Esophagus mucosa (tissue), 1 donor: ENCODE data around the gene CLSTN1. TPM values are rescaled to one million over a fixed set of nuclear protein-coding genes. Genes with fewer than 3 reads are reported as not detected.
"Not testable (repeated sequence)": the region's sequence is repeated elsewhere in the genome, so short reads cannot be mapped to it uniquely, and the experiment has no call there.

ENCODE experiments used
- ATAC-seq: fragments of 200-7000 bp; cut with Tn5 transposase; one replicate; pipeline ENCODE4 v1.9.1; 2020
- total RNA-seq: library from RNA; stranded (reverse); gene quantifications from one replicate; pipeline ENCODE4 v1.2.4, GENCODE V29; 2023
- donor health status: DM: yes; HTN: yes; CAD: no.

CLSTN1 gene
- total RNA-seq, 1 donor from 2014 or later: 121 TPM

- ATAC-seq: no peak
Measured at GRCh38 chr1:9760824-9761223, 62.9 kb downstream of the CLSTN1 start.

DNA sequence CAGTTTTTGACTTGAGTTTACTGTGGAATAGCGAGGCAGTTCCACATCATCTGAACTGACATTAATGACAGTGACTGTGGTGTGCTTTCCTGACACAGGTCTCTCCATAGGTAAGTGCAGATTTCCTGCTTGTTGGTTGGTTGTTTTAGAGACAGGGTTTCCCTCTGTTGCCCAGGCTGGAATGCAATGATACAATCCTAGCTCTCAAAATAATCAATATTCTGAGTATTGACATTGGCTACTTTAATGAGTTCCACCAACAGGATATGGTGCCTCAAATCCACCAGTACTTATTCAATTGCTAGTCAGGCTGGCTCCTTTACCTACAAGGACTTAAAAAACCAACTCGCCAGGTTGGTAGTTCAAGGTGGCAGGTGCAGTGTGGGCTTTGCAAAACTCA lies 63.8 kb downstream of the CLSTN1 start:
- ATAC-seq: no peak

DNA sequence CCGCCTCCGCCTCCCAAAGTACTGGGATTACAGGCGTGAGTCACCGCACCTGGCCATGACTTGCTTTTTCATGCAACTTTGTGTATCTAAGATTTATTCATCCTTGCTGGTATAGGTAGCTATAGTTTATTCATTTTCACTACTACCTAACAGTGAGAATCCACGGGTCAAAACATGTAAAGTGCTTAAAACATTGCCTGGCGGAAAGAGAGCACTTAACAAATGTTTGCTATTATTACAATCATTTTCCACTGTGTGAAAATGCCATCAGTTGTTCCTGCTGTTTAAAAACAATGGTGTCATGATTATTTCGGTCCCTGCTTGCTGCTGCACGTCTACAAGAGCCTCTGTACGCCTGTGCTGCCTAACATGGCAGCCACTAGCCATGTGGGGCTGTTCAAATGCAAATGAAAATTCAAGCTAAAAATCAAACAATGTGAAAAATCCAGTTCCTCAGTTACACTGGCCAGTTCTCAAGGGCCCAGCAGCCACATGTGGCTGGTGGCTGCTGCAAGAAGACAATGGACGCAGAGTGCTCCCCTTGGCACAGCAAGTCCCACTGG lies 65.1 kb downstream of the CLSTN1 start:
- ATAC-seq: peak; percentile 85

DNA sequence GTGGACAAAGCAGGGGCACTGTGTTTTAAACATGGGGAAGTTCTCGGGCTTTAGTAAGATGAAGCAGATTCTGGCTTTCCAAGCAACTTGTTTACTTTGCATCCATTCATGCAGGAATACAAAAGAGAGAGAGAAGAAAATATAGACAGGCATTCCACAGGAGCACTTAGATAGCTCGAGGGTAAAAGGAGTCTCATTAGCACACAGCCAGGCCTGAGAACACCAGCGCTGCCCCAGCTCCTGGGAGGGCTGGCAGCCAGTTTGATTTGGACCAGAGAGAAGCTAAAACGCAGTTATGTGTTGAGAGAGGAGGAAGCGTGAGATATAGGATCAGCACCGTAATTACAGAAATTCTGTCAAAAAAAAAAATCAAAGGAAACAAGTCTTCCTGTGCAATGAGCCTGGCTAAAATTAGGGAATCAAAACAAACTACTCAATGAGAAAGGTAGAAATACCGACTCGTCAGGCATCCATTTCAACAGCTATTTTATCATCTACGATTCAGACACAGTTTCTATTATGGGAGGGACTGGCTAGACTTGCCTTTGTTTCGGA lies 68.2 kb downstream of the CLSTN1 start:
- ATAC-seq: no peak

DNA sequence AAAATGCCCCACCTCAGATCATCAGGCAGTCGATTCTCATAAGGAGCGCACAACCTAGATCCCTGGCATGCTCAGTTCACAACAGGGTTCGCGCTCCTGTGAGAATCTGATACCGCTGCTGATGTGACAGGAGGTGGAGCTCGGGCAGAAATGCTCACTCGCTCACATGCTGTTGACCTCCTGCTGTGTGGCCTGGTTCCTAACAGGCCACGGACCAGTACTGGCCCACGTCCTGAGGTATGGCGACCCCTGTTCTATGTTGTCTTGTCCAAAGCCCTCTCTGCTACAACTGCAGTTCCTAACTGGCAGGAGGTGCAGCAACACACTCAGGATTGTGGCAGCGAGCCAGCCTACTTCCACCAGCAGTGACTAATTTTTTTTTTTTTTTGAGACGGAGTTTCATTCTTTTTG lies 70.6 kb downstream of the CLSTN1 start:
- peak; percentile 50 for ATAC-seq

DNA sequence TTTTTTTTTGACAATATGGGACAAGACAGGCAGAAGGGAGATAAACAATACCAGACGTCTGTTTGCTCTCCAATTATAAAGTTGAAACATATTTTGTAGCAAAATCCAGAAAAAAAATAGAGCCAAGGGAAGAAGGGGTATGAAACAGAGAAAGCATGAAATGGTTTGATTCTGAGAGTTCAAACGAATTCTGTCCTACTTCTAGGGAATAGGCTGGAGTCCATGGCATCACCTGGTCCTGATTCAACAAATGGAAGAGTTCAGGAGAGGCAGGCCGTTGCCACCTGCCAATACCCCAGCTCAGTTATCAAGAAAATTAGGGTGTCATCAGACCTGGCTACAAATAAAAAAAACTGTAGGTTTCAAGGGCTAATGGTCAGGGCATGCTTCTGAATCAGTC lies 71.8 kb downstream of the CLSTN1 start:
- no peak for ATAC-seq

DNA sequence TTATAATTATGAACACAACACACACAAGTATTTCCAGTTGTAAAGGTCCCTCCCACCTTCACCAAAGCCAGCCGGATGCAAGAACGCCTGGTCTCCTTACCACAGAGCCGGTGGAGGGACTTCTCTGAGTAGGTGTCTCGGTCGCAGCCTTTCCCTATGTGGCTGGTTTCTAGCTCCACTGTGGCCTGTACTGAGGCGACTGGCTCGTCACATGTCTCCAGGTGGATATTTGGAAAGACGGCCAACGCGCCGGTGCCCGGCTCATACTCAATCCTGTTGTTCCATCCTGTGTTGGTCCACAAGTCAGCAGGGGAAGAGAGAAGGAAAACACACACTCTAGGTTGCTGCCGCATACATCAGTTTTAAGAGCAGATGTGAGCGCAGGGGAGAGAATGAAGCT lies 74.4 kb downstream of the CLSTN1 start:
- ATAC-seq: no peak

- ATAC-seq: not testable (repeated sequence)
Measured at GRCh38 chr1:9748391-9748790, 75.4 kb downstream of the CLSTN1 start.

- ATAC-seq: peak; percentile 51
Measured at GRCh38 chr1:9746651-9747050, 77.1 kb downstream of the CLSTN1 start.

DNA sequence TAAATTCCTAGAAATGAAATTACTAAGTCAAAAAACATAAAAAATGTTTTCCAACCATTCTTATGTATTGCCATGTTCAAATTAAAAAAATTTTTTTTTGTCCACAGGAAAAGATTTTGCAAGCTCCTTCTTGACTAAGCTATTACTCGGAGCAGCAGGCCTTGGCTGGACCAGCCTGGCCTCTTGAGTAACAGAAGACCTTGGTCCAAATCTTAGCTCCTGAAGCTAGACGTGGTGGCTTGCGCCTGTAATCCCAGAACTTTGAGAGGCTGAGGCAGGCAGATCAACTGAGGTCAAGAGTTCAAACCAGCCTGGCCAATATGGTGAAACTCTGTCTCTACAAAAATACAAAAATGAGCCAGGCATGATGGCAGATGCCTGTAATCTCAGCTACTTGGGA lies 77.6 kb downstream of the CLSTN1 start:
- no peak for ATAC-seq

DNA sequence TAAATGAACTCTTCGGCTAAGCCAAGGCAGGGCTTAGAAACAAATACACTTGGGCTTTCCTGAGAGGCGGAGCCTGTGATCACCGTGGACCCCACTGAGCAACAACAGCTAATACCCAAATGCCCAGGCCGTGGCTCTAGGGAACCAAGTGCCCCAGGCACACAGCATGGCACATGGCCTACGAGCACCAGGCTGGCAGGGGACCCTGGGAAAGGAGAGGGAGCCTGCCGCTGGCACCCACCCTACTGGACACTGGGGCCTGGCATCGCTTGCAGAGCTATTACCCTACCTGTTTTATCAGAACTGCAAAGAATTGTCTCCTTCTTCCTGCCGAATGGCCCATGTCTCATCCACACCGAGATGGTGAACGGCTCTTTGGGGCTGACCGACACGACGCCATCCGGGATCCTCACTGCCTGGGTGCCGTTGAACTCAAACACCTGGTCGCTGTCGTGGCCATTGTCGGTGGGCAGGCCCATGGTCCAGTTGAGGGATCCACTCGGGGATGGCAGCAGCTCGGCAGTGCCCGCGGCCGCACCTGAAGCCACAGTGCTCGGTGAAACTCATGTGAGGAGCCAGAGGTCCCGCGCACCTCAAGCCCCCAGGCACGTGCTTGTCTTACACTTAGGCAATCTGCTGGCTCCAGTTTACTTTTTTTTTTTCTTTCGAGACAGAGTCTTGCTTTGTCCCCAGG lies 79.5 kb downstream of the CLSTN1 start:
- ATAC-seq: no peak

- no peak for ATAC-seq
Measured at GRCh38 chr1:9737671-9738070, 86.1 kb downstream of the CLSTN1 start.

DNA sequence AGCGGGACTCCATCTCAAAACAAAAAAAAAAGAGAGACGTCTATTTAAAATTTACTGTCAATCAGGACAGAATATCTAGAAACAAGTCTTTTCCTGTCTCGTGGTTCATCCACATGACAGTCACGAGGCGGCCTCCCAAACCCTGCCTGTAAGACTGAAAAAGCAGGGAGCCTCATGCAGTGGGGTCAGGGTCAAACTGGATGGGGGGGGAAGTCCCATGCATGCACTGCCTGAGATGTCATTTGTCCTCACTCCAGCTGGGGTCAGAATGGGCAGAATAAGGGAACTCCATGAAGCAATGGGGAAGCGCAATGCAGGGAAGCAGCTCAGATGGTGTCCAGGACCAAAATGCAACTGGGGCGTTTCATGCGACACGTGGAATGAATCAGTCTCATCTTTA lies 86.7 kb downstream of the CLSTN1 start:
- no peak for ATAC-seq

- no peak for ATAC-seq
Measured at GRCh38 chr1:9736241-9736640, 87.5 kb downstream of the CLSTN1 start.

- no peak for ATAC-seq
Measured at GRCh38 chr1:9735800-9736199, 88.0 kb downstream of the CLSTN1 start.

- no peak for ATAC-seq
Measured at GRCh38 chr1:9733160-9733789, 90.5 kb downstream of the CLSTN1 start.

DNA sequence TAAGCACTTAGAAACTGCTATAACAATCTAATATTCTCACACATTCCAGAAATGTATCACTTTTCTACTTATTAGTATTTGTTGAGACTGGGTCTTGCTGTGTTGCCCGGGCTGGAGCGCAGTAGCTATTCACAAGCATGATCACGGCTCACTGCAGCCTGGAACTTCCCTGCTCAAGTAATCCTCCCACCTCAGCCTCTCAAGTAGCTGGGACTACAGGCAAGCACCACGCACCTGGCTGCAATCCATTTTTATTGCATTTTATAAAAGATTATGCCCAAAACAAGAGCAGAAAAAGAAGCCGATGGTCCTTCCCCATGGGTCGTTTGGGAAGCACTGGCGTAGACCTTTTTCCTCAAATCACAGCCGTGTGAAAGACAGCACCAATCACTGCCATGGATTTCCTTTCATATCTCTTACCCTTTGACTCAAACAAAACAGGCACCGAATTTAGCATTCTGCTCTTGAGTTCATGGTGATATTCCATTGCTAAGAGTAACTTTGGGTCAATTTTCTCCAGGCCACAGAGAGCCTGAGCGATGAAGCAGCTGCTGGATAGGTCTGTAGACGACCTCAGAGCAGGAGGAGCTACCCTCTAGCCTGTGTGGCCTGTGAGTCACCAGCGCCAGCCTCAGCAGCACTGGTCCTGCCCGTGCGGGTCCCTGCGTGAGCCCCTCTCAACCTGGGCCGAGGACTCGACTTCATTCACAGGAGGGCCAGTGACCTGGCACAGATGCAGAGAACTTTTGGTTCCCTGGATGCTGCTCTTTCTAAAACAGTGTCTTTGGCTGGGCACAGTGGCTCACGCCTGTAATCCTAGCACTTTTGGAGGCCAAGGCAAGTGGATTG lies 91.4 kb downstream of the CLSTN1 start:
- ATAC-seq: no peak

- ATAC-seq: no peak
Measured at GRCh38 chr1:9731561-9731960, 92.2 kb downstream of the CLSTN1 start.

DNA sequence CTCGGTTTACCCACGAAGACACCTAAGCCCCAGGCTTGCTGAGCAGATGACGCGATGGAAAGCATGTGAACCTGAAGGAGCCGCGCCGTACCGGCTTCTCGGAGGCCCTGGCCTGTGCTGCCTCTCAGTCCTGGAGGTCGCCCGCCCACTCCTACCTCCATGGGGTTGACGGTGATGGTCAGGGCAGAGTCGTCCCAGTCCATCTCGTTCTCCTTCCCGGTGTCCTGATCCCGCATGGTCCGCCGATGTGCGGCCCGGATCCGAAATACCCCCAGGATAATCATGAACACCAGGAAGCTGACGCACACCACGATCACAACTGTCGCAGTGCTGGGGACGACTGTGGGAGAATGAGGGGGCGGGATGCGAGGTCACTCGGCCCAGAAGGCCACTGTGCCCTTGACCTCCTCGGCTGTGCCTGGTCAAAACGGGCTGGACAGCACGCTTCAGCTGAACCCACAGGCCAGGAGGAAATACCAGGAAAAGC lies 92.7 kb downstream of the CLSTN1 start:
- ATAC-seq: no peak

GRCh38 chr1:9730096-9730901 lies 93.5 kb downstream of the CLSTN1 start:
- no peak for ATAC-seq

DNA sequence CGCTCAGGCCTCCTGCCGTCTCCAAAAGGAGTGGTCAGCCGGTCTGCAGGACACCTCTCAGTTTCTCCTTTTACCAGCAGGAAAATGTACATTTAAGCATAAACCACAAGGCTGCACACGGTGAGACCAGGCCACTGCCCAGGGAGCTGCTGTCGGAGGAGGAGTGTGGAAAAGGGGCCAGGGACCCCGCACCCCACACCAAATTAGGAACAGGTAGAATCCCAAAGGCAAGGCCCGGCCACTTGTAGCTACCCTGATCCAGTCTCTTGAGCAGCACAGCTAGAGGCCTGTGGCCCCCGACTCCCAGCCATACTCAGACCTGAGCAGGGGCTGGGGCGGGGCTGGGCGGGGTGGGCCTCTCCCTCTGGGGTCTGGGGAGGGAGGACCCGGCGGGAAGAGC lies 94.2 kb downstream of the CLSTN1 start:
- no peak for ATAC-seq
